ENCODE data around the gene PSEN2.
"Not testable (repeated sequence)": the region's sequence is repeated elsewhere in the genome, so short reads cannot be mapped to it uniquely, and the experiment has no call there.

The PSEN2 gene

DNA sequence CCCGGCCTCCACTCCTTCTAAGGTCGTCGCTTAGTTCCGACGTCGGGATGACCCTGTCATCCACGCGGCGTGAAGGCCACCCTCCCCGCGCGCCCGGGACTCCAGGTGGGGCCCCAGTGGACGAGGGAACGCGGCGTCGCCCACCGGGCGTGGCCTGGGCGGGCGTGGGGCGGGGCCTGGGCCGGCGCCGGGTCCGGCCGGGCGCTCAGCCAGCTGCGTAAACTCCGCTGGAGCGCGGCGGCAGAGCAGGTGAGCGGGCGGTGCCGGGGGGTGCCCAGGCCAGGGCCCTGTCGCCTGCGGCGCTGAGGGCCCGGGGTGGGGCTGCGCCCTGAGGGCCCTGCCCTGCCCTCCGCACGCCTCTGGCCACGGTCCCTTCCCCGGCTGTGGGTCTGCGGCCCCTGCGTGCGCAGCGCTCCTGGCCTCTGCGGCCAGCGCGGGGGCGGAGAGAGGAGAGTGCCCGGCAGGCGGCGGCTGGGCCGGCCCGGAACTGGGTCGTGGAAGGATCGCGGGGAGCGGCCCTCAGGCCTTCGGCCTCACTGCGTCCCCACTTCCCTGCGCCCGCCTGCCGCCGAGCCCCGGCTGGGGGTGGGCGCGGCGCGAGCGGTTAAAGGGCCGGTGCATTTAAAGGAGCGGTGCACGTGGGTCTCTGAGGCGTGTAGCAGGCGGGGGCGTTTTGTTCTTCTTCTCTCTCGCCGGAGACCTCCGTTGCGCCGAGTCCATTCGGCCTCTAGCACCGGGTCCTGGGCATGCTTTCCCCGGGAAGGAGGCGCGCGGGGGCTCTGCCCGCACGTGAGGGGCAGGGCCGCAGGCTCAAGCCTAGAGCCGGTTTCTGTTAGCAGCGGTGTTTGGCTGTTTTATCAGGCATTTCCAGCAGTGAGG, at the start of gene PSEN2:
Gene PSEN2 (plus strand): TSS at position 216 of the 879 bp plus-strand sequence. CDS start 11,292 bp downstream, outside the sequence.
- peak in 1 of 2 donors; percentile 53 for DNase-seq (ENCODE audit: low read depth in 2 of 2)

DNA sequence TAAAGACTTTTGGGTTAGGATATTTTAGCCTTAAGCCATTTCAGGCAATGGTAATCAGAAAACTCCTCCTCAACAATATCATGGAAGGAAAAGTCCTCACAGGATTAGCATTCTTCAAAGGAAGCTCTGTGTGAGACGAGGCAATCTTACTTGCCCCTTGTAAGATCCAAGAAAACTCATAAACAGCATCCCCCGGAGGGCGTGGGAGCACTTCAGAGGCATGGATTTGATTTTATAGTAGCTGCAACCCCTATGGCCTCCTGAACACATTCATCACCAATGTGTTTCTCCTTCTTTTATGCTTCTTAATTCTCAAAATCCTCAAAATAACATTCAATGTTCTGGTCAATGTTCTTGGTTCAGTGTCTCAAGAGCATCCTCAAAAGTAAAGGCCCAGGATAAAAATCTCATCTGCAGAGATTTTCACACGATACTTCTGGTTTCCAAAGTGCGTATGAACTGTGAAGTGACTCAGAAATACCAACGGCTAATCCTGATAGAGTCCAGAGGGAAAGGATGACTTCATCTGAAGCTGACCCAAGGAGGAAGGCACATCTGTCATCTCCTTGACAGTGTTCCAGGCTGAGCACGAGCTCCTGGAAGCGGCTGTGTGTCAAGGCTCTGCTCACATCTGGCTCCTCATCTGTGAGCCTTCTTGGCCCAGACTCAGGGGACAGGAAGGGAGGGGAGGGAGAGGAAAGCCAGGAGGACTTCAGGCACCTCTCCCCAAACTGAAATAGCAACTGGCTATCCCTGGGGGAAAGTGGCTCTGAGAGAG, 49.3 kb upstream of the PSEN2 start:
- DNase-seq (ENCODE audit: low read depth in 2 of 2), result no peak

DNA sequence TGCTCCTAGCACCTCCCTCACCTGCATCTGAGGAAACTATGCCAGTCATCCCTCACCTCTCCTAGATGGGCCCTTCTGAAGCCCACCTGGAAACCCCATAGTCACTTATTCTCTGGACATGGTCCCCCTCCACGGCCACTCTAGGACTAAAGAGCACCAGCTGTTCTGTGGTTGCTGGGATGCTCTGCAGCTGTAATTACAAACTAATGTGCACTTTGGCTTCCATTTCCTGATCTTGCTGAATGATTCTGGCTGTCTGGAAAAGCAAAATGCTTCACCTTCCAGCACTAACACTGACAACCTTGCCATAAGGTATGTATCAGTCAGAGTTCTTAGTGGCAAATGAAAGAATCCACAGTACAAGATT, 48.7 kb upstream of the PSEN2 start:
- no peak for DNase-seq (ENCODE audit: low read depth in 2 of 2)

DNA sequence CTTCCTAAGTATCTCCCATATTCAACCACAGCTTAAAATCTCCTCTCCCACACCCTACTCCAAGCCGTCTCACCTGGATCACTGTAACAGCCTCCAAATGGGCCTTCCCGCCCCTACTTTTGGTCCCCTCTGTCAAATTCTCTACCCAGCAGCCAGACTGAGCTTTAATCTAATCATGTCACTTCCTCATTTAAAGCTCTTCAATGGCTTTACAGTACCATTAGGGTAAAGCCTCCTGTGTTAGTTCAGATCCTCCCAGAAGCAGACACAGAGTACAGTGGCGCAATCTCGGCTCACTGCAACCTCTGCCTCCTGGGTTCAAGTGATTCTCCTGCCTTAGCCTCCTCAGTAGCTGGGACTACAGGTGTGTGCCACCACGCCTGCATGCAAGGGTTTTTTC, 46.8 kb upstream of the PSEN2 start:
- no peak for DNase-seq (ENCODE audit: low read depth in 2 of 2)

DNA sequence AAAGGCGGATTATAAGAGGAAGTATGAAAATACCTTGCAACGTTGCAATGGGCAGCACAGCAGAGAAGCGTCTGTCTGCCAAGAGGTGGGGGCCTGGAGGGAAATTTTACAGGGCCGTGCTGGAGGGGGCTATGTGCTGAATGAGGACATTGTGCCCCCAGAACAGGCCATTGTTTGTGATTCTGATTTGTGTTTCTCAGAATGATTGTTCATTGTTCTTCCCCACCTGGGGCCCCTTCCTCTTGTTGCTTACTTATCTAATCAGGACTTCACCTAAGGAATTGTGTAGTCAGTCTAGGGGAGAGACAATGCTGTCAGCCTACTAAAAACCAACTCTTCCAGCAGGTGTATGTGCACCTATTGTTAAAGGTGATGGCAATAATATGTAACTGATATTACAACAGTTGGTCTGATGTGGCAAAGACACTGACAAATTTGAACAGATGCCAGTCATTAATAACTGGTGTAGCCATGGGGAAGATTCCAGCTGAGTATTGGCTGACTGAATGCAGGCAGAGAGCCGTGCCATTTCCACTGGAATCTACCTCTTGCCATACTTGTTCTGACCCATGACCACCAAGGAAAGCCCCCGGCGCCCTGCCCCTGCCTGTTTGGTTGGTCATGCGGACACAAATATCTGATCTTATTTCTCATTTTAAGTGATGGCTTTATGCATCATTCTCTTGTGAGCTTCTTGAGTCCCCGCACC, 45.2 kb upstream of the PSEN2 start:
- DNase-seq (ENCODE audit: low read depth in 2 of 2), result no peak

DNA sequence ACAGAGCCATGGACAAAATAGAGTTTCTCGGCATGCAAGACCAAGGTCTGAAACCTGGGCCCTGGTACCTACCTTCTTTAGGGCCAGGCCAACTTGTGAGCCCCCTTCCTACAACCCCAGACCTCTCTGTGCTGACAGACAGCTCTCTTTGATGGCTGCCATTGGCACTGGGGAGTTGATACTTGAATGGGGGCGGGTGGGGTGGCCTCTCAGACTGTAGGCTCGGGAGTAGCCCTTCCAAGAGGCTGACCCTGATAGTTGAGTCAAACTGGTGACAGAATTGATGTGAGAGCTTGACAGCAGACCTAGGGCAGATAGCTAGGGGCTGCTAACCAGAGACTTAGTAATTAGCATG, 44.7 kb upstream of the PSEN2 start:
- no peak for DNase-seq (ENCODE audit: low read depth in 2 of 2)

DNA sequence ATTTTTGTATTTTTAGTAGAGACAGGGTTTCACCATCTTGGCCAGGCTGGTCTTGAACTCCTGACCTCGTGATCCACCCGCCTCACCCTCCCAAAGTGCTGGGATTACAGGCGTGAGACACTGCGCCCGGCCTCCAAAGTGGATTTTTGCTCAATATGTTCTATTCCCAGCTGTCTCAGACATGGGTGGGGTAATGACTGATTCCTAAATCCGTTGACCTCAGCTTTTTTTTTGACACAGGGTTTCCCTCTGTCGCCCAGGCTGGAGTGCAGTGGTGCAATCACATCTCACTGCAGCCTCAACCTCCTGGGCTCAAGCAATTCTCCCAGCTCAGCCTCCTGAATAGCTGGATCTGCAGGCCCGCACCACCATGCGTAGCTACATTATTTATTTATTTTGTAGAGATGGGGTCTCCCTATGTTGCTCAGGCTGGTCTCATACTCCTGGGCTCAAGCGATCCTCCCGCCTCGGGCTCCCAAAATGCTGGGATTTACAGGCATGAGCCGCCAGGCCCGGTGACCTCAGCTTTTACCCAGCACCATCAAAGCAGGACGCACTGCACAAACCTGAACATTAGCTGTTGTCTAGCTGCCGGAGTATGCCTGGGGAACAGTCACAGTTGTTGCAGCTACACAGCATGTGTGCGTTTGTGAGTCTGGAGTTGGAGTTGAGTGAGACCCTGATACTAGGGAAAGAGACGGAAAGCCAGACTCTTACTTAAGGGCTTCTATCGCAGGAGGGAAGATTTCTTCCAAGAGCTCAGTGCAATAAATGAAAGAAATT, 43.7 kb upstream of the PSEN2 start:
- no peak for DNase-seq (ENCODE audit: low read depth in 2 of 2)

DNA sequence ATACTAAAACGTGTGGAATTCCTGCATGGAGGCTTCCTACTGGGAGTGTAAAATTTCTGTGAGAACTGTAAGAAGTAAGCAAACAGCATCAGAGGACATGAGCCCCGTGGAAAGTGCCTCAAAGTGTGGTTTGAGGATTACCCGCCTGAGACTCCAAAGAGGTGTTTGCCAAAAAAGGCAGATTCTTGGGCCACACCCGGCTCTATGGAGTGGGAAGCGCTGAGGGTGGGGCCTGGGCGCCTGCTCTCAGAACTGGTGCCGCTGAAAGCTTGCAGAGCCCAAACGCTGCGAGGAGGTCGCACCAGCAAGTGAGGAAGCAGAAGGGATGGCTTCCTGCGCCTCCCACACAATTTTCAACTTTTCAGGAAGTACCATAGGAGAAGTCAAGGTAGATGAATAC, 43.0 kb upstream of the PSEN2 start:
- no peak for DNase-seq (ENCODE audit: low read depth in 2 of 2)

DNA sequence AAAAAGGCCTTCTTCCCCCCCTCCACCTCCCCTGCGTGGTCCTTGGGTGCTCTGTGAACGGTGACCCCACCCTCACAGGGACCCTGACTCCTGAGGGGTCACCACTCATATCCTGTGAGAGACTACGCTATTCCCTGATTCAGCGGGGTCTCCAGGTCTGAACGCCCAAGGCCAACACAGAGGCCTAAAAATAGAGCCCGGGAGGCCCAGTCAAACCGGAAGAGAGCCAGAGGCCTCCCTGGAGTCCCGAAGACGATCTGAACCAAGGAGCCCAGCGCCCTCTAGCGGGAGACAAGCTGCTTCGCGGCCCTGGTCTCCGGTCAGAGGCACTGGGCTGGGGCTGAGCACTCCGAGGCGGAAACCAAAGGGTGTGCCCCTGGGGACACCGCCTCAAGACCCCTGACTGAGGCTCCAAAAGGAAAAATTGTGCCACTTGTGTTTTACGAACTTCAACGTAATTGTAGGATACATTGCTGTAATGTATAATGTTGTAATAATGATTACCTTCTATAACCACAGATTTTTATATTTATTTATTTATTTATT, 42.4 kb upstream of the PSEN2 start:
- peak; percentile 93 to 97 for DNase-seq (ENCODE audit: low read depth in 2 of 2)

DNA sequence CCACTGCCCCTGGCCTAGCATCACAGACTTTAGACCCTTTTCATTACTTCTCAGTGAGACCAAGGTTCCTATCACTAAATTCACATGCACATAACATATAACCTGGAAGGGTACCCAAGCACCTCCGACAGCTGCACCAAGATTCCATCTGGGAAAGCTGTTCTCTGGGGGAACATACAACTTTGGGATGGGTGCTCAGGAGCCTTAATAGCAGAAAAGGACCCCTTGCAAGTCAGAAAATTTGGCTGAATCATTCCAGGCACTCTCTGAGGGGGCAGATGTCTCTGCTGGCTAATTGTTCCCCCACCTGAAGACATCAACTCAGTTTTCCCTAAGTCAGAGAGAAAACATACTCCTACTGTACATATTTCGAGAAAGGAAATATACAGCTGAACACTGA, 41.3 kb upstream of the PSEN2 start:
- no peak for DNase-seq (ENCODE audit: low read depth in 2 of 2)

DNA sequence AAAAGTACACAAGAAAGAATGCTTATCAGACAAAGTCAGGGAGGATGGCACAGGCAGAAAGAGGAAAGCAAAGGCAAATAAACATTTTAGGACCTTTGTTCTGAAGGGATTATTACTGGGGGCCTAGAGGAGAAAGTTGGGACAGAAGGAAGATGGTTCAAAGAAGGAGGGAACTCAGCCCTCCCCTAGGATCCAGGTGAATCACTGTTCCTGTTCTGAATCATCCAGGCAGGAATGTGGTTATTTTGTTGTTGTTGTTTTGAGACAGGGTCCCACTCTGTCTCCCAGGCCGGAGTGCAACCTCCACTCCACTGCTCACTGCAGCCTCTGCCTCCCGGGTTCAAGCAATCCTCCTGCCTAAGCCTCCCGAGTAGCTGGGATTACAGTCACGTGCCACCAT, 38.5 kb upstream of the PSEN2 start:
- no peak for DNase-seq (ENCODE audit: low read depth in 2 of 2)

DNA sequence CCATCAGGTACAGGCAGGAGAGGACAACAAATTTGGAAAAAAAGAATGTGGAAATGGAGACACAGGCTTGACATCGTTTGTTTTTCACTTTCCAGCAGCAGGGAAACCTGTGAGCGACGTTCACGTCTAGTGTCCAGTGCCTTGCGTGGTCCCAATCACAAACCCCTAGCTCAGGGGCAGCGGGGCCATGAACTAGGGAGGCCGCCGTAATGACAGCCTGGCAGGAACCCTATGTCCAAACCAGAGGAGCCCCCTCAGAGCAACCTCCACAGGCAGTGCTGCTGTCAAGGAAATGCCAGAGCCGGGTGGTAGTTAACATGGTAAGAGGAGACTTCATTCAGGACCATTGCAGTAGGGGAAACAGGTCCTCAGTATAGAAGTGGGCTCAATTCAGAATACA, 37.8 kb upstream of the PSEN2 start:
- no peak for DNase-seq (ENCODE audit: low read depth in 2 of 2)

DNA sequence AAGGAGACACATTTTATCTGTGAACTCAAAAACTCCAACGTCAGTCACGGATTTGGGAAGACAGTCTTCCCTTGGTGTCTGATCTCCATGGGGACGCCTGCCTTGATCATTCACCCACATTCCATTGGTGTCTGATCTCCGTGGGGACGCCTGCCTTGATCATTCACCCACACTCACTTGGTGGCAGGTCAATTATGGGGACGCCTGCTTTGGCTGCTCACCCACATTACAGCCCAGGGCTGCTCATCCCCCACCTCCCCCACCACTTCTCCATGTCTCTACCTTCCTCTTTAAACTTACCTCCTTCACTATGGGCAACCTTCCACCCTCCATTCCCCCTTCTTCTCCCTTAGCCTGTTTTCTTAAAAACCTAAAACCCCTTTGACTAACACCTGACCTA, 36.2 kb upstream of the PSEN2 start:
- DNase-seq (ENCODE audit: low read depth in 2 of 2), result not testable (repeated sequence)

DNA sequence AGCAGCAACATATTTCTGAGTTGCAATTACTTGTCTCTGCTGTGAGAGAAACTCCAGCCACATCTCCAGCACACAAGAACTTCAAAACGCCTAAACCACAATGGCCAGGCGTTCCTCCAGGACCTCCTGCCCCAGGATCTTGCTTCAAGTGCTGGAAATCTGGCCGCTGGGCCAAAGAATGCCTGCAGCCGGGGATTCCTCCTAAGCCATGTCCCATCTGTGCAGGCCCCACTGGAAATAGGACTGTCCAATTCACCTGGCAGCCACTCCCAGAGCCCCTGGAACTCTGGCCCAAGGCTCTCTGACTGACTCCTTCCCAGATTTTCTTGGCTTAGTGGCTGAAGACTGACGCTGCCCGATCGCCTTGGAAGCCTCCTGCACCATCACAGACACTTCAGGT, 35.0 kb upstream of the PSEN2 start:
- not testable (repeated sequence) for DNase-seq (ENCODE audit: low read depth in 2 of 2)

DNA sequence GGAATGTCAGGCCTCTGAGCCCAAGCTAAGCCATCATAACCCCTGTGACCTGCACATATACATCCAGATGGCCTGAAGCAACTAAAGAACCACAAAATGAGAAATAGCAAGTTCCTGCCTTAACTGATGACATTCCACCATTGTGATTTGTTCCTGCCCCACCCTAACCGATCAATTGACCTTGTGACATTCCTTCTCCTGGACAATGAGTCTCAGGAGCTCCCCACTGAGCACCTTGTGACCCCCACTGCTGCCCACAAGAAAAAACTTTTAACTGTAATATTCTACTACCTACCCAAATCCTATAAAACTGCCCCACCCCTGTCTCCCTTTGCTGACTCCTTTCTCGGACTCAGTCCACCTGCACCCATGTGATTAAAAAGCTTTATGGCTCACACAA, 32.5 kb upstream of the PSEN2 start:
- DNase-seq (ENCODE audit: low read depth in 2 of 2), result not testable (repeated sequence)

DNA sequence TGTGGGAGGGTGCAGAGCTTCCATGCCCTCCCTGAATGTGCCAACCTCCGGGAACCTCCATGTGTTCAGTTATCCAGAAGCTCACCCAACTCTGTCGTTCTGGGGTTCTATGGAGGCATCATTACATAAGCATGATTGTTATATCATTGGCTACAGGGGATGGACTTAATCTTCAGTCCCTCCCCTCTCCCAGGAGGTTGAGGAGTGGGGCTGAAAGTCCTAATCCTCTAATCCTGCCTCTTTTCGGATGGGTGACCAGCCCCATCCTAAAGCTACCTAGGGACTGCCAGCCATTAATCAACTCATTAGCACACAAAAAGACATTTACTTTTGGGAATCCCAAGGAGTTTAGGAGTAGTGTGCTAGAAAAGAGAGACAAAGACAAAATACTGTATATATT, 32.0 kb upstream of the PSEN2 start:
- DNase-seq (ENCODE audit: low read depth in 2 of 2), result no peak

DNA sequence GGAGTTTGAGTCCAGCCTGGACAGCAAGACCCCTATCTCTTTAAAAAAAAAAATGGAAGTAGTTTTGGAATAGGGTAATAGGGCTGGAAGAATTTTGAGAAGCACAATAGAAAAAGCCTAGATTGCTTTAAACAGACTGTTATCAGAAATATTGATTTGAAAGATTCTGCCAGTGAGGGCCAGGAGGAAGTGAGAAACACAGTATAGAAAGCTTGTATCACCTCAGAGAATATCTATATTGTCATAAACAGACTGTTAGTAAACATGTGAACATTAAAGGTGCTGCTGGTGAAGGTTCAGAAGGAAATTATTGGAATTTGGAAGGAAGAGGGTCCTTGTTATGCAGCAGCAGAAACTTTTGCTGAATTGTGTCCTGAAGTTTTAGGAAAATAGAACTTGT, 24.8 kb upstream of the PSEN2 start:
- no peak for DNase-seq (ENCODE audit: low read depth in 2 of 2)

DNA sequence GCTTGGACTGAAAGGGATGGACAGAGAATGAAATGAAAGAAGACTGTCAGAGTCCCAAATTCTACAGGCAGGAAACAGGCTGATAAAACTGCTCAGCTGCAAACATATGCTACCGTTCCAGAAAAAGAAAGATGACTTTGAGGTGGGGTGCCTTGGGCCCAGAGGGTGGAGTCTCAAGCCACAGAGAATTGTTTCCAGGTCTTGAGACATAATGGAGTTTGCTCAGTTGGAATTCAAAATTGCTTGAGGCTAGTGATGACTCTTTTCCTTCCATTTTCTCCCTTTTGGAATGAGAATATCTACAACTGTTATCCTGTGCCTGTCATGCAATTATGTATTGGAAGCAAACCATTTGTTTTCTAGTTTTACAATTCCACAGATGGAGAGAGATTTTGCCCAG, 23.6 kb upstream of the PSEN2 start:
- DNase-seq (ENCODE audit: low read depth in 2 of 2), result no peak

DNA sequence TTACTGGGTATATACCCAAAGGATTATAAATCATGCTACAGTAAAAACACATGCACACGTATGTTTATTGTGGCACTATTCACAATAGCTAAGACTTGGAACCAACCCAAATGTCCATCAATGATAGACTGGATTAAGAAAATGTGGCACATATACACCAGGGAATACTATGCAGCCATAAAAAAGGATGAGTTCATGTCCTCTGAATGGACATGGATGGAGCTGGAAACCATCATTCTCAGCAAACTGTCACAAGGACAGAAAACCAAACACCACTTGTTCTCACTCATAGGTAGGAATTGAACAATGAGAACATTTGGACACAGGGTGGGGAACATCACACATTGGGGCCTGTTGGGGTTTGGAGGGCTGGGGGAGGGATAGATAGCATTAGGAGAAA, 15.9 kb upstream of the PSEN2 start:
- not testable (repeated sequence) for DNase-seq (ENCODE audit: low read depth in 2 of 2)

DNA sequence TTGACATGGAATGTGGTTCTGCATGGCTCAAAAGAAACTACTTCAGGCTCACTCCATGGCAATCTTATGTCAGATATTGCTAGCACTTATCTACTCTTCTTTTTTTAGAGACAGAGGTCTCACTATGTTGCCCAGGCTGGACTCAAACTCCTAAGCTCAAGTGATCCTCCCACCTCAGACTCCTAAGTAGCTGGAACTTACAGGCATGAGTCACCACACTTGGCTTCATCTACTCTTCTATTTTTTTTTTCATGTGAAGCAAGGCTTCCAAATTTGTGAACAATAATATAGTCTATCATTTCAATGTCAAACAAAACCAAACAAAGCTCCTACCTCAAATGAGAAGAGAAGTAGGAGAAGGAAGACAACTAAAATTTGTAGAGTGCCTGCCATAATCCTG, 7.5 kb upstream of the PSEN2 start:
- DNase-seq (ENCODE audit: low read depth in 2 of 2), result no peak

DNA sequence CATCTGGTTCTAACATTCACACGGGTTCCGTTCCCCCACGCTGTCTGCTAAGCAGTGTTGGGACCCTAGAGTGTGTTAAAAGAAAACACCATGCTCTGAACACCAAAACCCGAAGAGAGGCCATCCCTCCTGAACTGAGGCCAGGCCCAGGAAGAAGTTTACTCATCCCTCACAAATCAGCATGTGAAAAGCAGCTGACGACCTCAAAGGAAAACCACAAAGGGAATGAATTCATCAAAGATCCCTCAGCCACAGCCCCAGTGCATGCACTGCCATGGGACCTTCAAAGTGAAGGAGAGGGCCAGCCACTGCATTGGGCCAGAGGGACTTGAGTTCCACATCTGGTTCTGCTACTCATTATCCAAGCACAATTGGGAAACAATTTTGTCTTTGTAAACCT, 7.0 kb upstream of the PSEN2 start:
- no peak for DNase-seq (ENCODE audit: low read depth in 2 of 2)

DNA sequence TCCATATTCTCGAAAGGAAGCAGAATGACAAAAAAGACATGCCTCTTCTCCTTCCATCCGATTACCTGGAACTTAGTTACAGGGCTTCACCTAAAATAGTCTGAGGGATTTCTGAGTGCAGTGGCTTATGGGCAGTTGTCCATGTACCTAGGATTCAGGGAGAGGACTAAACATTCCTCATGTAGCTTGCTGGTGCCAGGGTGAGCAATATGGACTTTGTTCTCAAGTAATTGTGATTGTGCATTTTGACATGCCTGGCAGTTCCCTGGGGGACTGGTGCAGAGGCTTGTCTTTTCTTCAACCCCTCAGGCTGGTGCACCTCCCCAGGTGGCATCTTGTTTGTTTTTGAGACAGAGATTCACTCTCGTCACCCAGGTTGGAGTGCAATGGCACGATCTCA, 6.1 kb upstream of the PSEN2 start:
- no peak for DNase-seq (ENCODE audit: low read depth in 2 of 2)

Data from stimulated activated CD4-positive, alpha-beta T cell treated with anti-CD3 and anti-CD28 coated beads, Interleukin-15, amount 100 ng/mL, for 48 hours (primary cell).